Forelimb muscle (tissue), 1 donor: Measurements from ENCODE around the gene ANO1. TPM values are rescaled to one million over a fixed set of nuclear protein-coding genes. Genes with fewer than 3 reads are reported as not detected.

Source experiments
- DNase-seq: peaks from one replicate; pipeline ENCODE4 v3.0.0-alpha.2; 2013; ENCODE audit warnings: low read depth
- polyA plus RNA-seq: library from polyadenylated mRNA; unstranded; fragments of 120-200 nt; gene quantifications from one replicate; pipeline ENCODE4 v1.2.1, GENCODE V29; 2013; ENCODE audit not compliant: insufficient read length

Gene ANO1
- polyA plus RNA-seq, 1 donor, result 6.3 TPM

- DNase-seq, result no peak
Measured at GRCh38 chr11:70113801-70114200, 35.7 kb downstream of the ANO1 start.

- no peak for DNase-seq
Measured at GRCh38 chr11:70115778-70116177, 37.7 kb downstream of the ANO1 start.

DNA sequence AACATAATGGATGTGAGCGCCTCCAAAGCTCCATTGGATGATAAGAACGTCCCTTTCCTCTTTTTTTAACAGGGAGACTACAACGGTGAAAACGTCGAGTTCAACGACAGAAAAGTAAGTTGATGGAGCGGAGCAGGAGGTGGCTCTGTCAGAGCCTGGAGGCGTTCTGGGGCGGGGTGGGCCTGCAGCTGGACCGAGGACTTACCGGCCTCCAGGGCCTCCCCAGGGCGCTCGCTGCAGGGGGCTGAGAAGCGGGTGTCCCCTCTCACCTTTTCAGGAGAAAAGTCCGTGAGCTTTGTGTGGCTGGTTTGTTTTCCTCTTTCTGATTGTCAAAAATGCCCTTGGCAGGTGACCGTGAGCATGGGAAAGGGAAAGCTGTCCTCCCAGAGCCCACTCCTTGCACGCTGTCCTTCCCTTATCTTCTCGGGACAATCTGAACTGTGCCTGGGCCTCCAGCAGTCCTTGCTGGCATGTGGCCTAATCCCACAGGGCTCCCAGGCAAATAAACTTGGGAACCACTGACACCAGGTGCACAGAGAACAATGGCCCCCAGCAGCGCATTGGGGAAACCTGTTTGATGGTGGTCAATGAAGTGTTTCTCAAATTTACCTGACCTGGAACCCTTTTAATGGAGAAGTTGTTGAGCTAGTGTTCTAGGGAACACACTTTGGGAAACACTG lies 38.4 kb downstream of the ANO1 start:
- DNase-seq, result no peak

GRCh38 chr11:70117567-70118145 lies 39.5 kb downstream of the ANO1 start:
- no peak for DNase-seq

- no peak for DNase-seq
Measured at GRCh38 chr11:70118642-70119041, 40.5 kb downstream of the ANO1 start.

GRCh38 chr11:70119502-70119901 lies 41.4 kb downstream of the ANO1 start:
- DNase-seq, result no peak

GRCh38 chr11:70120674-70121073 lies 42.6 kb downstream of the ANO1 start:
- no peak for DNase-seq

DNA sequence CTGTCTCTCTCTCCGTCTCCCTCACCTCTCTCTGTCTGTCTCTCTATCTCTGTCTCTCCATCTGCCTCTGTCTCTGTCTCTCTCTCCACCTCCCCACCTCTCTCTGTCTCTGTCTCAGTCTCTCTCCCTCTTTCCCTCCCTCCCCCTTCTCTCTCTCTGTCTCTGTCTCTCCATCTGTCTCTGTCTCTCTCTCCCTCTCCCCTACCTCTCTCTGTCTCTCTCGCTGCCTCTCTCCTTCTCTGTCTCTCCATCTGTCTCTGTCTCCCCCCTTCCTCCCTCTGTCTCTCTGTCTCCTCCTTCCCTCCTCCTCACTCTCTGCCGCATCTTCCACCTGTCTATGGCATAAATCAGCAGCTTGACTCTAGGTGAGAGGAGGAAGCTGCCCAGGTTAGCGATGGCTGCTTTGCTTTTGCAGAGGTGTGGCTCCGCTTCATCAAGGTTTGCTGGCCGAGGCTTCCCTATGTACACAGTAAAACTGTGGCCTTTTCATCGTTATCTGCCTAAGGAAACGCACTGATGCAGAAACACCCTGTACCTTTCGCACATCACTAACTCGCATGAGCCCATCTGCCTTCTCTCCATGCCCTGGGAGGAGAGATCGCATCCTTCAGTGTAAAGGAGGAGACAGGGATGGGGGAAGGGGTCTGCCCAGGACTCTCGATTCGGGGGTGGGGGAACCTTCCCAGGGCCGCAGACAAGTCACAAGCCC lies 44.5 kb downstream of the ANO1 start:
- no peak for DNase-seq

- DNase-seq, result no peak
Measured at GRCh38 chr11:70123711-70124110, 45.6 kb downstream of the ANO1 start.

DNA sequence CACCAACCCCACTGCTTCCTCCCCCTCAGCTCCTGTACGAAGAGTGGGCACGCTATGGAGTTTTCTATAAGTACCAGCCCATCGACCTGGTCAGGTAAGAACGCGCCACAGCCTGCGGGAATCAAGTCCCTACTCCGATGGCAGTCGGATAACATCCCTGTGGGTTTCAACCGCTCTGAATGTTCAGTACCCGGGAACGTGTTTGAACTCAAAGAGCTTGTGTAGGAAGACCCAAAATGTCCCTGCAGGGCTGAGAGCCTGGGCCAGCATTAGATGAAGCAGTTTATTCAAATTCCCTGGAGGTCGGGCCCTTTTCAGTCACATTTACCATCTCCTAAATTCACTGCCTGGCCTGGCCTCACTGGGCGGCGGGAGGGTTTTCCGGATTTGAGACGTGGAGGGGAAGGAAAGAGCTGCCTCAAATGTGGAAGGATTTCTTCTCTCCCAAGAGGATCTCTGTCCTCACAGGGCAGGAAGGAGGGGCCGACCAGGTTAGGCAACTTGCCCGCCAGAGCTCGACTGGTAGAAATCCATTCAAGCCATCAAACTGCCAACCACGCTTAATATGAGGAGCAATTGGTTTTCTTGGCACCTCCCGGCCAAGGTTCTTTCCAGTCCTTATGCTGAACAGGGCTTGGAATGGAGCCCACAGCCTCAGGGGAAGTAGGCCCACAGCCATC lies 46.3 kb downstream of the ANO1 start:
- DNase-seq, result no peak

DNA sequence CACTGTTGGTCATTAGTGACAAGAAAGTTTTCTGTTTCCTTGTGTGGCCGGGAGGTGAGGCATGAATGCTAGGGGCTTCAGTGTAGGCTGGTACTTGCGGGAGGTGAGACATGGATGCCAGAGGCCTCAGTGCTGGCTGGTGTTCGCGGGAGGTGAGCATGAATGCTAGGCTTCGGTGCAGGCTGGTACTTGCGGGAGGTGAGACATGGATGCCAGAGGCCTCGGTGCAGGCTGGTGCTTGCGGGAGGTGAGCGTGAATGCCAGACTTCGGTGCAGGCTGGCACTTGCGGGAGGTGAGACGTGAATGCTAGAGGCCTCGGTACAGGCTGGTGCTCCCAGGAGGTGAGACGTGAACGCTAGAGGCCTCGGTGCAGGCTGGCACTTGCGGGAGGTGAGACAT lies 48.4 kb downstream of the ANO1 start:
- DNase-seq, result no peak

DNA sequence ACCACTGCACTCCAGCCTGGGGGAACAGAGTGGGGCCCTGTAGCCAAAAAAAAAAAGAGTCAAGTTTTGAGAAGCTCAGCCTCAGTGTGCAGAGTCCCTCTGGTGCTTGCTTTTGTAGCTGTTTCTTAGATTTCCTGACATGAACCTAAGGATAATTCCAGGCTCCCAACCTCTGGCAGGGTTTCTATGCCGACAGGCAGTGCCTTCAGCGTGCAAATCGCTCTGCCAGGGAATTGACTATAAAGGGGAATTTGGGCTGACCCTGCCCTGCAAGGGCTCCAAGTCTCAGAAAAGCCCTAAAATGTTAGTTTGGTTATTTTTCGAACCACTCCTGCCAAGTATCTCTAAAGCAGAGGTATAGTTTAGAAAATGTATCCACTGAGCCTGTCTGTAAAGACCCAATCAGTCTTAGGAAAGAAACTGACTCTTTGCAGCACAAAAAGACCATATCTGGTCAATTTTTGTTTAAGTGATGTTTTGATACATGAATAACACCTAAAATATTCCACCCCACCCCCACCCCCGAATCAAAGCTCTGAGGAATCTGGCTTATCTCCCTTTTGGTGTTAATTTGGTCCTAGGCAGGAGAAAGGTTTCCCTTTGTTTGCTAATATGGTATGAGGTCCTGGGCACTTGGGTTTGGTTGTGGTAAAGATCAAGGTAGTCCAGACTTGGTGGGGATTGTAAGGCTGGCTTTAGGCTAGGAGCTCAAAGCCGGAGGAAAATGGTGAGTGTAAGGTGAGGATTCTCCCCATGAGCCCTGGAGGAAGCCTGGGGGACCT lies 49.7 kb downstream of the ANO1 start:
- no peak for DNase-seq

DNA sequence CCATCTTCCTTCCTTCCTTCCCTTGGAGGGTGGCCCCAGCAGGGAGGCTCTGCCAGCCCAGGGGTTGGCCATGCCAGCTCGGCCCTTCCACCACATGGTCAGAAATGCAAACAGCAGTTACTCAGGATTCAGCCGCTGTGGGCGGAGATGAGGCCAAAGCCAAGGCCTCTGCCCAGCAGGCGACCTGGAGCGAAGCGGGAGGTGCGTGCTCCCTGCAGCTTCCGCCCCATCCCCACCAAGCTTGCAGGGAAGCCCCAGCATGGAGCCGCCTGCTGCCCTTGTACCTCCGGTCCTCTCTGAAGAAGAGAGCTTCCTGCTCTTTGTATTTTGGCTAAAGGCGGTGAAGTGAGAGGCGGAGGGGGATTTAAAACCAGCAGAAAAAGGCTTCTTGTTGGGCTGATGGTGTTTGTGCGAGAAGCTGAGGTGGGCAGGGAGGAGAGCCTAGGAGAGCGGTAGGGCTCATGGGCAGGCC lies 50.4 kb downstream of the ANO1 start:
- no peak for DNase-seq

- no peak for DNase-seq
Measured at GRCh38 chr11:70129051-70129592, 51.0 kb downstream of the ANO1 start.

- DNase-seq, result no peak
Measured at GRCh38 chr11:70130636-70131035, 52.5 kb downstream of the ANO1 start.

GRCh38 chr11:70131606-70132190 lies 53.6 kb downstream of the ANO1 start:
- DNase-seq, result no peak

DNA sequence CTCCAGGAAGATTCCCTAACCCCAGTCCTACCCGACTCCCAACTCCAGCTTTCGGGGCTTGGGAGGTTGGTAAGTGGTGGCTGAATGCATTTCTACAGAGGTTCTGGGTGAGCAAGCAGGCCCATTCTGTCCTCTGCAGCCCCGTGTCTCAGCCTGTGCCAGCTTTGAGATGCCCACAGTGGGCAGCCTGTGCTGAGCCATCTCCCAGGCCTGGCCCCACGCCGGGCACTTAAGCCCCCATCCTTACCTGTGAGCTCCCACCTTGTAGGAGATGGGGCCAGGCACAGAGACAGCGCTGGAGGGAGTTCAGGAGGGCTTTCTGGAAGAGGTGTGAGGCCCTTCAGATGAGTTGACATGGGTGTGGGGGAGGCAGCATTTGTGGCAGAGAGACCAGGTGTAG lies 54.5 kb downstream of the ANO1 start:
- no peak for DNase-seq

GRCh38 chr11:70133771-70134335 lies 55.7 kb downstream of the ANO1 start:
- no peak for DNase-seq

GRCh38 chr11:70134490-70134889 lies 56.4 kb downstream of the ANO1 start:
- DNase-seq, result no peak

DNA sequence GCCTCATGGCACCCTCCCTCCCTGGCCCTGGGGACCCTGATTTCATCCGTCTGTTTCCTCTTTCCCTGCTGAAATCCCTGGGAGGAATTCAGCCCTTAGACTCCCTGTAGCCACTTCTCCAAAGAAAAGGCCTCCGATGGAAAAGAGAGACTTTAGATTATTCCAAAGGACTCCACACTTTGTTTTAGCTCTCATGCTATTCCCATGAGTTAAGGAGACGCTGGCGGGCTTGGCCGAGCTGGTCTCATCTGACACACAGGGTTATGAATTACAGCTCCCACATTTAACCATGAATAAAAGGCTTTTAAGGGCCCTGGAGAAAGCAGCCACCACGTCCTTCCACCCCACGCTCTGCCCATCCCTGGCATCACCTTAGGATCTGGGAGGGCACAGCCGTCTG lies 57.0 kb downstream of the ANO1 start:
- no peak for DNase-seq

DNA sequence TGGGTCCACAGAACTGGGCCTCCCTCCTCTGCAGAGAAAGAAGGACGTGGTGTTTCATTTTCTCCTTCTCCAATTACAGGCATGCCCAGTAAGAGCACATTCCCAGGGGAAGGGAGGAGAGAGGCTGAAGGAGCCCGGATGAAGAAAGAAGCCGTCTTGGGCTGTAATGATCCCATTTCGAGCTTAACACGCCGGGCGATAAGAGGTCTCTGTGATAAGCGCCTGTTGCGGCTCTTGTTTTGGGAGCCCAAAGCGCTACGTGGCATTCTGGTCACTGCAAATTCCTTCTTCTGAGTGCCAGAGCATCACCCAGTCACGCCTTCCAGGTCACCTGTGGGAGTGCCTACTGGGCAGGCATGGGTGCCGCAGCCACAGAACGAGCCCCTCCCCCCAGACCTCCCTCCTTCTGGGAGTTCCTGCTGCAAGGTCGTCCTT lies 57.5 kb downstream of the ANO1 start:
- no peak for DNase-seq
